GM21360 (cell line): ENCODE results near the gene MOV10.
A peak's percentile ranks its signal among the peaks of the same experiment; 100 is the strongest.
"Not testable (repeated sequence)": the region's sequence is repeated elsewhere in the genome, so short reads cannot be mapped to it uniquely, and the experiment has no call there.

Experiments used
- ATAC-seq: cut with Tn5 transposase; IDR thresholded peaks from one replicate; pipeline ENCODE4 v1.9.1; 2021; ENCODE audit warnings: mild to moderate bottlenecking, moderate library complexity; ENCODE audit not compliant: unreplicated experiment

The MOV10 gene, protein sequence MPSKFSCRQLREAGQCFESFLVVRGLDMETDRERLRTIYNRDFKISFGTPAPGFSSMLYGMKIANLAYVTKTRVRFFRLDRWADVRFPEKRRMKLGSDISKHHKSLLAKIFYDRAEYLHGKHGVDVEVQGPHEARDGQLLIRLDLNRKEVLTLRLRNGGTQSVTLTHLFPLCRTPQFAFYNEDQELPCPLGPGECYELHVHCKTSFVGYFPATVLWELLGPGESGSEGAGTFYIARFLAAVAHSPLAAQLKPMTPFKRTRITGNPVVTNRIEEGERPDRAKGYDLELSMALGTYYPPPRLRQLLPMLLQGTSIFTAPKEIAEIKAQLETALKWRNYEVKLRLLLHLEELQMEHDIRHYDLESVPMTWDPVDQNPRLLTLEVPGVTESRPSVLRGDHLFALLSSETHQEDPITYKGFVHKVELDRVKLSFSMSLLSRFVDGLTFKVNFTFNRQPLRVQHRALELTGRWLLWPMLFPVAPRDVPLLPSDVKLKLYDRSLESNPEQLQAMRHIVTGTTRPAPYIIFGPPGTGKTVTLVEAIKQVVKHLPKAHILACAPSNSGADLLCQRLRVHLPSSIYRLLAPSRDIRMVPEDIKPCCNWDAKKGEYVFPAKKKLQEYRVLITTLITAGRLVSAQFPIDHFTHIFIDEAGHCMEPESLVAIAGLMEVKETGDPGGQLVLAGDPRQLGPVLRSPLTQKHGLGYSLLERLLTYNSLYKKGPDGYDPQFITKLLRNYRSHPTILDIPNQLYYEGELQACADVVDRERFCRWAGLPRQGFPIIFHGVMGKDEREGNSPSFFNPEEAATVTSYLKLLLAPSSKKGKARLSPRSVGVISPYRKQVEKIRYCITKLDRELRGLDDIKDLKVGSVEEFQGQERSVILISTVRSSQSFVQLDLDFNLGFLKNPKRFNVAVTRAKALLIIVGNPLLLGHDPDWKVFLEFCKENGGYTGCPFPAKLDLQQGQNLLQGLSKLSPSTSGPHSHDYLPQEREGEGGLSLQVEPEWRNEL

DNA sequence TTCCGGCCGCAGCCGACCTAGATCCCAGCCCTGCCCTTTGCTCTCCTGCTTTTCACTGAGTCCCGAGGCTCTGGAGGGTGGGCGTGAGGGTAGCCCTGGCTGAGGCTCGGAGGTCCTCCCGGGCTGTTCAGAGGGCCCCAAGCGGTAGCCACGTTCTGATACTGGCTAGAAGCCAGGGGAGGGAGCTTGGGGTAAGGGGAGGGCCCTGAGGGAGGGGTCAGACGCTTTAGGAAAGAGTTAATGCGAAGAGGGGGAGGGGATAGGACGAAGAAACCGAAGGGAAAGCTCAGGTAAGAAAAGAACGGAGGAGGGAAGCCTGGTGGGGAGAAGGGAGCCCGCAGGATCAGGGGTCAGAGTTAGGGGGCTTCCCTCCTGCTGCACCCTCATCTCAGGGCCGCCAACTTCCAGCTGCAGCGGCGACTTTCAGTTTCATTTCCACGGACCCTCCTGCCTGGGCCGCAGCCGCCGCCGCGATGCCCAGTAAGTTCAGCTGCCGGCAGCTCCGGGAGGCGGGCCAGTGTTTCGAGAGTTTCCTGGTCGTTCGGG, at the start of gene MOV10:
MOV10 (plus strand) TSS at position 220 of the 546 bp plus-strand sequence; CDS start at position 474, 254 bp downstream.
- peak; percentile 47 for ATAC-seq

DNA sequence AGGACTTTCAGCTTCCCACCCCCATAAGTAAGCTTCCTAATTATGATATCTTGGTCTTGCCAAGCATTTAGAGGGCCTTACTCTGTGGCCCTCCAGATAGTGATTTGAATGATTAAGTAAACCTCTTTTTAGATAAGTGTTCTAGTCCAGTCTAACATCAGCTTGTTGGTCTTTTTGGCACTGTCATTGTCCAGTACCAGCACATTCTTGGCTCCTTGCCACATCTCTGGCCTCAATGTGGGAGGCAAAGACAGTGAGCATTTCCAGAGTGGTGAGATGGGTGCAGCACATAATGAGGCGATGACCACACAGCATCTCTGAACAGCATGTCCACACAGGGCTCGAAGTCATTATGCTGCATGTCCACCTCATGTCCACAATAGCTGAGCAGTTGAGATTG, 48.8 kb upstream of the MOV10 start:
- ATAC-seq = no peak

DNA sequence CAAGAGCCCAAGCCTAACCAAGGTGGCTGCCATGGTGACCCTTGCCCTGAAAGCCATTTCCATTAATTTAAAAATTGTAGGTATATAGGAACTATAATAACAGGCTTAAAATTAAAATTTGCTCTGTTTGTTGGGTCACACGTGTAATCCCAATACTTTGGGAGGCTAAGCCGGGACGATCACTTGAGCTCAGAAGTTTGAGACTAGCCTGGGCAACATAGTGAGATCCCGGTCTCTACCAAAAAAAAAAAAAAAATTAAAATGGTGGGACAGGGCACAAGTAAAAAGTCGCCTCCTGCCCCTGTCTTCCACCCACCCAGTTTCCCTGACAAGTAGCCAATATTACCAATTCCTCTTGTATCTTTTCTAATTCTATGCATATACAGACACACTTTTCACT, 48.3 kb upstream of the MOV10 start:
- no peak for ATAC-seq

DNA sequence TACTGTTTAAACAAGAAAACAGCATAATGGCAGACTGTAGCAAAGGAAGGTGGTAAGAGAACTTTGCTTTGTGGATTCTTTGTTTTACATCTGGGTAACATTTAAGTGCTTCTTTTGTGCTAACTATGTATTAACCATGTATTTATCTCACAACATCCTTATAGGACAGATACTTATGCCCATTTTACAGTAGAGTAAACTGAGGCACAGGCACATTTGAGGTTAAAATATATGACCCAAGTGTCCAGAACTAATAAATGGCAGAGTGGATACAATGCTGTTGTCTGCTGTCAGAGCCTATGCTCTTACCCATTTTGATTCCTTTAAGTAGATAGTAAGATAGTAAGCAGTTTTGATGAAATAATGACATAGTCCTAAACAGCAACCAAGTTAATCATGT, 47.6 kb upstream of the MOV10 start:
- no peak for ATAC-seq

DNA sequence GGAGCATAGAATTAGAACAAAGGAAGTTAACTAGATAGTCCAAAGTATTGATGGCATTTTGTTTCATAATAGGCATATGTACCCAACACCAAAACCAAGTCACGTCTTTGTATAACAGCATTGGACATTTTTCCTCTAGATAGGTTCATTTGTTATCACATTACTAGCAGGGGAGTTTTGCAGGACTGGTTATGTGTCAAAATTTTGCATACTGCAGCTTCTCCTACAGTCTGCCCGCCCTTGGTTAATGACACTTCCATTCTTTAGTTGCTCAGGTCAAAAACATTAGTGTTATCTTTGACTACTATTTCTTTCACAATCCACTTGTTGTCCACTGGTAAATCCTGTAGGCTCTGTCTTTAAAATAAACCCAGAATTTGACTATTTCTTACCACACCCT, 45.9 kb upstream of the MOV10 start:
- no peak for ATAC-seq

DNA sequence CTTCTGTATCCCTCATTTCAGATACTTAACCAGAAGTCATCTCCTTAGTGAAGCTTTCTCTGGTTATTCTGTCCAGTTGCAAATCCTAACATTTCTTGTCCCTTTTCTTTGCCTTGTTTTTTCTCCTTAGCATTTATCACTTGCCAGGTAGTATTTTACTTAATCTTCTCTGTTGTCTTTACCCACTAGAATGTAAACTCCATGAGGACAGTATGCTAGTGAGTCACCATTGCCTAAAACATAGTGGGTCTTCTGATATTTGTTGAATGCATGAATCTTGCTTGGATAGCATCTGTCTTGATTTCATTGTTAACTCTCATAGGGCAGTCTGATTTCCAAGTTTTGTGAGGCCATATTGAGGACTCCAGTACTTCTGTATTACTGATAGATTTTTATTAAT, 45.2 kb upstream of the MOV10 start:
- ATAC-seq = no peak

DNA sequence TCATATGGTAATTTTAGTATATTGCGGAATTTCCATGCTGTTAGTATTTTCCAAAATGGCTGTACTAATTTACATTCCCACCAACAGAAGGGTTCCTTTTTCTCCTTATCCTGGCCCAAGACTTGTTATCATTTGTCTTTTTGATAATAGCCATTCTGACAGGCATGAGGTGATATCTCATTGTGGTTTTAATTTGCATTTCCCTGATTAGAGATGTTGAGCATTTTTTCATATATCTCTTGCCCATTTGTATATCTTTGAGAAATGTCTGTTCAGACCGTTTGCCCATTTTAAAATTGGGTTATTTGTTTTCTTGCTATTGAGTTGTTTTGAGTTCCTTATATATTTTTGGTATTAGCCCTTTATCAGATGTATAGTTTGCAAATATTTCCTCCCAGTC, 40.8 kb upstream of the MOV10 start:
- no peak for ATAC-seq

DNA sequence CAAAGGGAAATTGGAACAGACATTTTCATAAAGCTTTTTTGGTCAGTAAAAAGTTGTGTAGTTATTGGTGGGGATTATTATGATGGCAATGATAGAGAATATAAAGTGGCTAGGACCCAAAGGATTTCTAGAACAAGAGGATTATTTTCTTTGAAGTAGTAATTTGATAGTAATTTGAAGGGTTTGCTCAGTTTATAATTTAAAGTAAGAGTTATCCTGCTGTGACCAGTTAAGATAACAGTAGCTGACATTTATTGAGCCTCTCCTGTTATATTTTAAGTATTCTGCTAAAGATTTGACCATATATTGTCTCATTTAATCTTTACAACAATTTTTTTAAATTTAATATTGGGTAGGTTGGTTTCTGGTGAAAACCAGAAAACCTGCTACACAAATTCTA, 40.1 kb upstream of the MOV10 start:
- no peak for ATAC-seq

DNA sequence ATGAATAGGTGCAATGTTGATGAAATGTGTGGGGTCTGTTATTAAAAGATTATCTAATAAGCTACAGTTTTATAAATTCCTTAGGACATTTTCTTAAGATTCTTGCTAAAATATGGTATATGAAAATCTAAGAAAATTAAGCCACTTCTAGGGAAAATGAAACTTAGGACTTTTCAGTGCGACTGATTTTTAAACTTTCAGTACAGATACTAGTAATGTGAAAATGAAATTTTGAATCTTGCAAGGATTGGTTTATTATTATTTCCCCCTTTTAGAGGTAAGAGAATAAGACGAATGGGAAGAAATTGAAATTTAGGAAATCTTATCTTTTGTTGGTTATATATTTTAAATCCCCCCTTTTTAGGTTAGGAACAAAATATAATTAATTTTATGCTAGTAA, 38.4 kb upstream of the MOV10 start:
- ATAC-seq = no peak

DNA sequence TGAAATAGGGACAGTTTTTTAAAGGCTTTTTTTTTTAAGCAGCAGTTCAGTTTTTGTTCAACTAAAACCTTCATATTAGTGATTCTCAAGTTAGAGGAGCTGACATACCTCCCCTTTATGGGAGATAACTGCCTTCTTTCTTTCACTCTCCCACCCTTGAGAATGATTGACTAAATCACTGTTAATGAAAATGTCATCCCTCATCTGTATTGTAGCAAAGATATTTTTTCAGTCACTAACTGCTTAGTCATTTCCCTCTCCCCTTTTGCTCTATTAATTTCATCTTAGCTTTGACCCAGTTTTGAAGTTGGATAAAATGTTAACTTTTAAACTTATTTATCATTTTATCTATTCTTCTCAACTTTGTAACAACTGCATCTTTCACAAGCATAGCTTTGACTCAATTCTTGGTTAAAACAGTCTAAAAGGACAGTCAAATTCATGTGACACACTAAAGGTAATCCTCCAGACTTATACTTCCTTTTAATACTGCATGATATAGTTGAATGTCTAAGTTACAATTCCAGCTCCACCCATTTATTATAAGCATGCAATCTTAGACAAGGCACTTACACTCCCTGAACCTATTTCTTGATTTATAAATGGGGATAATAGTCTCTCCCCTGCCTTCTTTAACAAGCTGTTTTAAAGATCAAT, 37.7 kb upstream of the MOV10 start:
- no peak for ATAC-seq

DNA sequence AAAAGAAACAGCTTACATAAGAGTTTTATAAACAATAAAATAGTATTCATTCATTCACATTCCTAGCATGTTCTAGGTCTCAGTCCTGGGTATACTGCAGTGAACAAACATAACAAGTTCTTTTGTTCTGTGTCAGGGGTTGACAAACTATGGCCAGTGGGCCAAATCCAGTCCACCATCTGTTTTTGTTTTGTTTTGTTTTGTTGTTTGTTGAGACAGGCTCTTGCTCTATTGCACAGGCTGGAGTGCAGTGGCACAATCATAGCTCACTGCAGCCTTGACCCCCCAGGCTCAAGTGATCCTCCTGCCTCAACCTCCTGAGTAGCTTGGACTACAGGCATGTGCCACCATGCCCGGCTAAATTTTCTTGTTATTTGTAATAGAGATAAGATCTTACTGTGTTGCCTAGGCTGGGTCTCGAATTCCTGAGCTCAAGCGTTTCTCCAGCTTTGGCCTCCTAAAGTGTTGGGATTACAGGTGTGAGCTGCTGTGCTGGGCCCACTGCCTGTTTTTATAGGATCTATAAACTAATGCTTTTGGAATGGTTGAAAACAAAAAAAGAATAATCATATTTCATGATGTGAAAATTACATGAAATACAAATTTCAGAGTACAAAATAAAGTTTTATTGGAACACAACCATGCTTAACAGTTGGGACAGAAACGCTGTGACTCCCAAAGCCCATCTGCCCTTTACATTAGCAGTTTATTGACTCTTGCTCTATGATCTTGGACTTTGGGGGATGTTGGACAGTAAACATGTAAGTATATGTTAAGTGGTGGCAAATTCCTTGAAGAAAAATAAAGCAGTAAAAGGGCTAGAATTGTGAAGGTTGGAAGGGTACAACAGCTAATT, 37.0 kb upstream of the MOV10 start:
- no peak for ATAC-seq

DNA sequence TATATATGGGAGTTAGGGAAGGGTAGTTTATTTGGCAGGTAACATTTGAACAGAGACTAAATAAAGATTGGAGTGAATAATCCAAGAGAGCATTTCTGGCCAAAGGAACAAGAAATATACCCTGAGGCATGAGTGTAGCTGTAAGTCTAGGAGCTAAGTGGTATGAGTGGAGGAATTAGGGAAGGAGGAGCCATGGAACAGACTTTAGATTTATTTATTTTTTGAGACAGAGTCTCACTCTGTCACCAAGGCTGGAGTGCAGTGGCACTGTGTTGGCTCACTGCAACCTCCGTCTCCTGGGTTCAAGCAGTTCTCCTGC, 36.4 kb upstream of the MOV10 start:
- no peak for ATAC-seq

DNA sequence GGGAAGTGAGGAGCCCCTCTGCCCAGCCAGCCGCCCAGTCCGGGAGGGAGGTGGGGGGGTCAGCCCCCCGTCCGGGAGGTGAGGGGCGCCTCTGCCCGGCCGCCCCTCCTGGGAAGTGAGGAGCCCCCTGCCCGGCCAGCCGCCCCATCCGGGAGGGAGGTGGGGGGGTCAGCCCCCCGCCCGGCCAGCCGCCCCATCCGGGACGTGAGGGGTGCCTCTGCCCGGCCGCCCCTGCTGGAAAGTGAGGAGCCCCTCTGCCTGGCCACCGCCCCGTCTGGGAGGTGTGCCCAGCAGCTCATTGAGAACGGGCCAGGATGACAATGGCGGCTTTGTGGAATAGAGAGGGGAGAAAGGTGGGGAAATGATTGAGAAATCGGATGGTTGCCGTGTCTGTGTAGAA, 34.0 kb upstream of the MOV10 start:
- ATAC-seq = not testable (repeated sequence)

DNA sequence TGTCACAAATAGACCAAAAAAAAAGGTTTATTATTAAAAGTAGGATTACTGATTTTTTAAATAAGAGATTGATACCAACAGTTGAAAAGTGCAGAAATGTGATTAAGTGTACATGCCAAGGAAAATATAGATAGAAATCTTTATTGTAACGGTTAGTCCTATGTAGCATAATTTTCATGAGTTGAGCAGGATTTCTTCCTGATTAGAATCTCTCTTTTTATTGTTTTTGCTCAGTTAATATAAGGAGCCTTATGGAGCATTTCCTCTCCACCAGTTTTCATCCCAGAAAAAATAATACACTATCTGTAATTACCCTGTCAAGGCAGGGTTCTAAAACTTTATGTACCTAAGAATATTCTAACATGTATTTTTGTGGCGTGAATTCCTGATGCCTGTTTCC, 31.4 kb upstream of the MOV10 start:
- ATAC-seq = no peak

DNA sequence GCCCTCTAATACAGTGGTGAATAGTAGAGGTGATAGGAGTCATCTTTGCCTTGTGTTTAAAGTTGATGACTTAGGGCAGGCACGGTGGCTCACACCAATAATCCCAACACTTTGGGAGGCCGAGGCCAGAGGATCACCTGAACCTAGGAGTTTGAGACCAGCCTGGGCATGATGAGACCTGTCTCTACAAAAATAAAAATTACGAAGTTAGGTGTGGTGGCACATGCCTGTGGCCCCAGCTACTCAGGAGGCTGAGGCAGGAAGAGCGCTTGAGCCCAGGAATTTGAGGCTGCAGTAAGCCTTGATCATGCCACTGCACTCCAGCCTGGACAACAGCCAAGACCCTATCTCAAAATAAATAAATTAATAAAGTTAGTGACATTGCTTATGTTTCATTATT, 28.2 kb upstream of the MOV10 start:
- ATAC-seq = no peak

DNA sequence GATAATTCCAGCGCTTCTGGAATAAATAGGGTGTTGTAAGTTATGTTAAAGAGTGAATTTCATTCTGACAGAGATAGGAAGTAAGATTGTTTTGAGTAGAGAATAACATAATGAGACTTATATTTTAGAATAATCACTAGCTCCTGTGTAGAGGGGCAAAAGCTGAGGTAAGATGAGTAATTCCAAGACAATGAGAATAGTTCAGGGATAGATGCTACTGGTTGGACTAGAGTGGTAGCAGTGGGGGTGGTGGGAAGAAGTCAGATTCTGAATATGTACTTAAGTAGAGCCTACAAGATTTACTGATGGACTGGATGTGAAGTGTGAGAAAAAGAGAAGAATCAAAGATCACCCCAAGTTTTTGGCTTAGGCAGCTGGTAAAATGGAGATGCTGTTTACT, 23.3 kb upstream of the MOV10 start:
- no peak for ATAC-seq

DNA sequence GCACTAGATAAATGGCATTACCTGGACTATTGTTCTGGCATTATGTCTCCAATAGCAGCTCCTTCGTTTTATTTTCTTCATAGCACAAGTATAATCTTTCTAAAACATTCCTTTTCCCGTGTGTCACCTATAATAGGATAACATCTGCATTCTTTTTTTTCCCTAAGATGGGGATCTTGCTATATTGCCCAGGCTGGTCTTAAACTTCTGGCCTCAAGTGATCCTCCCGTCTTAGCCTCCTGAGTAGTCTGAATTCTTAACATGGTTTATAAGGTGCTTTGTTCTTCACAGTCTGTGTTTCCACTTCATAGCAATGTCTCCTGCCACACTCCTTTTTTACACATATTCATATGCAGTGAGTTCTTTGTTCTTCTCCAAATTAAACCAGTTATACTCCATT, 8.6 kb upstream of the MOV10 start:
- no peak for ATAC-seq

DNA sequence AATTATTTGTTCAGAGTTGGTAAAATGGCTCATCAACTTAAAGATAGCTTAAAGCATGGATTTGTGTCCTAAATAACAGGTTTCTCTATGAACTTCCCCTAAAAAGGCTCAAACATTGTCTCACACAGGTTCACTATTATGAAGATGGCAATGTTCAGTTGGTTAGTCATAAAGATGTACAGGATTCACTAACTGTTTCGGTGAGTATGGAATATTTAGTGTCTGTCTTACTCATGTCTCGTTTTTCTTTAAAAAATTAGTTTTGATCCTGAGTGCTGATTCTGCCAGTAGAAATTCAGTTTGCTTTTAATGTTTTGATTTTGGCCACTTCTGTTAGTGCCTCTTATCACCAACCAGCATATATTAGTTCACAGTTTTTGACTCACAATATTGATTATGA, 7.5 kb upstream of the MOV10 start:
- ATAC-seq = no peak

DNA sequence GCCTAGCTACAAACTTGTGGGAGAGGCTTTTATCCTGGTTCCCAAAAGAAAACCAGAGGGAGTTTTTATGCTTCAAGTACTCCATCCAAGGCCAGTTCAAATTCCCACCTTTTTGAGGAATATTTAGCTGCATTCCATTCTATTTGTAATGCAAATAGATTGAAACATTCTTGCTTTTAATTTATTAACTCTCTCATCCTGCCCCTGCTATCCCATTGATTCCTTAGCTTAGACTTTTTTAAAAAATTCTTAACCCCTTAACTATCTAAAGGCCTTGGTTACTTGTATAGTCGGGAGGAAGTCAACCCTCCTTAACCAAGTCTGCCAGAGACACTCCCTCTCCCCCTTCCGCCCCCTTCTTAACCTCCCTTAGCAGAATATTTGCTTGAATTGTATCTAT, 2.5 kb upstream of the MOV10 start:
- ATAC-seq = no peak

DNA sequence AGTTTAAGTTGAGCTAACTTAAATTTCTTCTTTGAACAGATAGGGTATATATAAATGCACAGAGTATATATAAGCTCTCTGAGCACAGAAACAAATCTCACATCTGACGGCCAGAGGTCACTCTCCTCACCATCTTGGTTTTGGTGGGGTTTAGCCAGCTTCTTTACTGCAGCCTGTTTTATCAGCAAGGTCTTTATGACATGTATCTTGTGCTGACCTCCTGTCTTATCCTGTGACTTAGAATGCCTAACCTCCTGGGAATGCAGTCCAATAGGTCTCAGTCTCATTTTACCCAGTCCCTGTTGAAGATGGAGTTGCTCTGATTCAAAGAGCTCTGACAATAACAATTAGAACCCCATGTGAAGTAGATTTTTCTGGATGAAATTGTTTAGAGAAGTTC, 1.6 kb upstream of the MOV10 start:
- ATAC-seq = no peak
